AG10803 (cell line): ENCODE measurements around the gene S1PR2.

Source experiments
- DNase-seq: peaks from one replicate; pipeline ENCODE4 v3.0.0; 2010; ENCODE audit warnings: low read depth
- H3K4me3 ChIP-seq: 2 replicates; pipeline ENCODE4 v1.5.1; 2011; ENCODE audit warnings: mild to moderate bottlenecking, low read length, control low read depth
- TF ChIP-seq, protein P1 (sequence below): conservative IDR thresholded peaks from 2 replicates; pipeline ENCODE4 v1.5.1; 2011; ENCODE audit warnings: mild to moderate bottlenecking, low read length, control low read depth, inconsistent platforms

S1PR2 gene

DNA sequence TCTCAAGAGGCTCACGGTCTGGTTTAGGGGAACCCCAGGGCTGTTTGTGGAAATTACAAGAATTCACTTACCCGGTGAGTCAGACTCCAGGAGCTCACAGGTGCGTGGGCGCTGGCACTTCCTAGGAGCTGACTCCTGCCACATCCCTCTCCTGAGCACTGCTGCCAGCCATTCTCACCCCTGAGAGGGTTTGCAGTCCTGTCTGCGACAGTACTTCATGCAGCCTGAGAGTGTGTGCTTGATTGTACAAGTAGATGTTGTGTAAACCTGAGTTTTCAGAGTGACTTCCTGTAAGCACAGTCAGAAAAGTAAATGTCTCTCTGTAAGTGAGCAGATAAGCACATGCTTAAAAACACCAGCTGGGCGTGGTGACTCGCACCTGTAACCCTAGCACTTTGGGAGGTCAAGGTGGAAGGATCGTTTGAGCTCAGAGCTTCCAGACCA is 29.0 kb upstream of the S1PR2 start:
- no peak overlapping the region for H3K4me3 ChIP-seq
- no peak for DNase-seq
- TF ChIP-seq, protein P1, sequence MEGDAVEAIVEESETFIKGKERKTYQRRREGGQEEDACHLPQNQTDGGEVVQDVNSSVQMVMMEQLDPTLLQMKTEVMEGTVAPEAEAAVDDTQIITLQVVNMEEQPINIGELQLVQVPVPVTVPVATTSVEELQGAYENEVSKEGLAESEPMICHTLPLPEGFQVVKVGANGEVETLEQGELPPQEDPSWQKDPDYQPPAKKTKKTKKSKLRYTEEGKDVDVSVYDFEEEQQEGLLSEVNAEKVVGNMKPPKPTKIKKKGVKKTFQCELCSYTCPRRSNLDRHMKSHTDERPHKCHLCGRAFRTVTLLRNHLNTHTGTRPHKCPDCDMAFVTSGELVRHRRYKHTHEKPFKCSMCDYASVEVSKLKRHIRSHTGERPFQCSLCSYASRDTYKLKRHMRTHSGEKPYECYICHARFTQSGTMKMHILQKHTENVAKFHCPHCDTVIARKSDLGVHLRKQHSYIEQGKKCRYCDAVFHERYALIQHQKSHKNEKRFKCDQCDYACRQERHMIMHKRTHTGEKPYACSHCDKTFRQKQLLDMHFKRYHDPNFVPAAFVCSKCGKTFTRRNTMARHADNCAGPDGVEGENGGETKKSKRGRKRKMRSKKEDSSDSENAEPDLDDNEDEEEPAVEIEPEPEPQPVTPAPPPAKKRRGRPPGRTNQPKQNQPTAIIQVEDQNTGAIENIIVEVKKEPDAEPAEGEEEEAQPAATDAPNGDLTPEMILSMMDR = no peak

DNA sequence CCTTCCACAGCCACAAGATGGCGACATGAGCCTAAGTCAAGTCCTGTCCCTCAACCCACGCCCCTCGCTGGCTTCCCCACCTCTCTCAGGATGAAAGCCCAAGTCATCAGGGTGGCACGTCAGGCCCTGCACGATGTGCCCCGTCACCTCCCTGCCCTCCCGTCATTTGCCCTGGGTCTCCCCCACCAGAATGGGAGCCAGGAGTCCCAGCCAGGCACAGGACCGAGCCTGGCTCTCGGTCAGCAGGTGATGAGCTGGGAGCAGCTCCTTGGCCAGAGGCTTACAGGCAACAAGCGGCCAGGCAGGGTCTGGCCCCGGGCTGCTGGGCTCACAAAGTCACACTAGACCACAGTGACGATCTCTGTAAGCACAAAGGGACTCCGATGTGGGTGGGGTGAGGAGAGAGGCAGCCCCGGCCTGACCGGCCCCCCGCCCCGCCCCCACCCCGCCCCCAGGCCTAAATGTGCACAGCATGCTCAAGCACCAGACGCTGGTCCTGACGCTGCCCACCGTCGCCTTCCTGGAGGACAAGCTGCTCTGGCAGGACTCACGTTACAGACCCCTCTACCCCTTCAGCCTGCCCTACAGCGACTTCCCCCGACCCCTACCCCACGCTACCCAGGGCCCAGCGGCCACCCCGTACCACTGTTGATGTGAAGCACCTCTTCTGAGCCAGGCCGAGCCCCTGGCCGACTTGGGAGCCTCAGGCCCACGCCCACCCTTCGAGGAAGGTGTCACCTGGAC is 28.2 kb upstream of the S1PR2 start:
- TF ChIP-seq, protein P1 = peak; percentile 73
- H3K4me3 ChIP-seq = no peak overlapping the region
- DNase-seq = peak; percentile 79

DNA sequence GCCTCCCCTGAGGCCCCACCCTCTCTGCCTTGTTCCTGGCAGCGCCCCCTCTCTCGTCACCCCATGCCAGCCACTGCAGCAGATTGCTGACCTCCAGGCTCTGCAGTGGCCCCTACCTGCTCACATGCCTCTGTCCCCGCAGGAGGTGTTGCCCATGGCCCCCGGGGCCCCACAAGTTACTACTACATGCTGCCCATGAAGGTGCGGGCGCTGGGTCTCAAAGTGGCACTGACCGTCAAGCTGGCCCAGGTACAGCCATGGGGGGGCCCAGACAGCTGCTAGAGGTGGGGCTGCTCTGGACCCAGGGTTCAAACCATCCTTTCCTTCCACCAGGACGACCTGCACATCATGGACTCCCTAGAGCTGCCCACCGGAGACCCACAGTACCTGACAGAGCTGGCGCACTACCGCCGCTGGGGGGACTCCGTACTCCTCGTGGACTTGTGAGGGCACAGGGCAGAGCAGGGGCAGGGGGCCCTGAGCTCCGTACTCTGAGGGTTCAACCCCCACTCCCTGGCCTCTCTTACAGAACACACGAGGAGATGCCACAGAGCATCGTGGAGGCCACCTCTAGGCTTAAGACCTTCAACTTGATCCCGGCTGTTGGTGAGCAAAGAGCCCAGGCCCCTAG is 27.1 kb upstream of the S1PR2 start:
- H3K4me3 ChIP-seq = no peak overlapping the region

DNA sequence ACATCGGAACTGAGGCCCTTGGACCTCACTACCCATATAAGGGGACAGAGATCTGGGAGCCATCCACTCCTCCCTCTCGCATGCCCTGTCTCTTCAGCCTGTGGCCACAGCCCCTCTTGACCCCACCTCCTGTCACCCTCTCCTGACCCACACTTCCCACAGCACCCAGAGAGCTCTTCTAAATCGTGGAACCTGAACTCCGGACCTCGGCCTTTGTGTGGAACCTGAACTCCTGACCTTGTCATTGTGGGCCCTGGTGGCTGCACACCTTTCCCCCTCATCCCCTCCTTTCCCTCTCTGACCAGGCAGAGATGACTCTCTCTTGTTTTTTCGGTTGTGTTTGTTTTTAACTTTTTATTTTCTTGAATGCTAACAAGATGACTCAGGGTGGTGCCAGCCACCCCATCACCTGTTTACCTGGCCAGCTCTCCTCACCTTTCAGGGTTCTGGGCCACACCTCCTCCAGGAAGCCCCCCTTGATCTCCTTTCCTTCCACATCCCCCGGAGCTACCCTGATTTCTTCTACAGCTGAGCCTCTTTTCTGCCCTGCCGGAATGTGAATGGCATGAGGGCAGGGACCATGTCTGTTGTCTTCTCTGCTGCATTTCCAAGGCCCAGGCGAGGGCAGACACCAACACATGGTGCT is 26.0 kb upstream of the S1PR2 start:
- H3K4me3 ChIP-seq = no peak overlapping the region
- DNase-seq = no peak
- TF ChIP-seq, protein P1 = no peak

More for the DNA sequence above, 27.1 kb upstream of the S1PR2 start:
- no peak for DNase-seq
- TF ChIP-seq, protein P1 = no peak

DNA sequence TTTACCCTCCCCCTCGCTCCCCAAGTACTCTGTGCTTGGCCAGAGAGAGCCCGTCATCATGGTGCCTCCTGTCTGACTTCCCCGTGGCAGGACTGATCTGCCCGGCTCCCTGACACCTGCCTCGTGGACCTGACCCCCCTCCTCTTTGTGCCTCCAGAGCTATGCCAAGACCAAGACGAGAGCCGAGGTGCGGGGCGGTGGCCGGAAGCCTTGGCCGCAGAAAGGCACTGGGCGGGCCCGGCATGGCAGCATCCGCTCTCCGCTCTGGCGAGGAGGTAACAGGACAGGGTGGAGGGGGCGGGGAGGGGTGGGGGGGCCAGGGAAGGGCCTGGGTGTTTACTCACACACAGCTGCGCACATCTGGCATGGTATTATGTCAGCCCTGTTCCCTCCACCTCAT is 25.4 kb upstream of the S1PR2 start:
- TF ChIP-seq, protein P1 = no peak
- no peak for DNase-seq
- no peak overlapping the region for H3K4me3 ChIP-seq

DNA sequence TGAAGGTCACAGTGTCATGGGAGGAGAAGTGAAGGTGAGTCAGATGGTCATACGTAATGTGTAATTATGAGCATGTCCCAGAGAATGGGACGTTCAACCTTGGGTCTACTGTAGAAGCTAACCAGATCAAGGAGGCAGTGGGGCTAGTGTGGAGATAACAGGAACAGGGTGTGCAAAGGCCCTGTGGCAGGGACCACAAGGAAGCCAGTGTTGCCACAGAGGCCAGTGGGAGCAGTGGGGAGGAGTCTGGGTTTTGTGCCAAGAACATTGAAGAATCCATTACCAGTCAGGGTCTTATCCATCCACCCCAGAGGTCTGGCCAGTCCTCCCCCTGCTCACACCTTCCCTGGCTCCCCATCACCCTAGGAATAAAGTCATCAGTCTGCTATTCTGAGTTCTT is 24.2 kb upstream of the S1PR2 start:
- H3K4me3 ChIP-seq = no peak overlapping the region
- TF ChIP-seq, protein P1 = no peak
- no peak for DNase-seq
